HG02938 (cell line): ENCODE measurements around the gene SLC29A3.

ENCODE experiments used
- ATAC-seq: cut with Tn5 transposase; IDR thresholded peaks from one replicate; pipeline ENCODE4 v1.9.1; 2021; ENCODE audit warnings: mild to moderate bottlenecking, moderate library complexity; ENCODE audit not compliant: unreplicated experiment

Gene SLC29A3

GRCh38 chr10:71406878-71407277, 87.8 kb downstream of the SLC29A3 start:
- ATAC-seq = no peak

GRCh38 chr10:71408436-71409225, 89.6 kb downstream of the SLC29A3 start:
- ATAC-seq = no peak

GRCh38 chr10:71409516-71410104, 90.6 kb downstream of the SLC29A3 start:
- ATAC-seq = no peak
